ENCODE data around the gene SEMA4D. TPM values are rescaled to one million over a fixed set of nuclear protein-coding genes. Genes with fewer than 3 reads are reported as not detected.

The SEMA4D gene
- total RNA-seq, 1 donor from 2014 or later: 2.8 TPM

DNA sequence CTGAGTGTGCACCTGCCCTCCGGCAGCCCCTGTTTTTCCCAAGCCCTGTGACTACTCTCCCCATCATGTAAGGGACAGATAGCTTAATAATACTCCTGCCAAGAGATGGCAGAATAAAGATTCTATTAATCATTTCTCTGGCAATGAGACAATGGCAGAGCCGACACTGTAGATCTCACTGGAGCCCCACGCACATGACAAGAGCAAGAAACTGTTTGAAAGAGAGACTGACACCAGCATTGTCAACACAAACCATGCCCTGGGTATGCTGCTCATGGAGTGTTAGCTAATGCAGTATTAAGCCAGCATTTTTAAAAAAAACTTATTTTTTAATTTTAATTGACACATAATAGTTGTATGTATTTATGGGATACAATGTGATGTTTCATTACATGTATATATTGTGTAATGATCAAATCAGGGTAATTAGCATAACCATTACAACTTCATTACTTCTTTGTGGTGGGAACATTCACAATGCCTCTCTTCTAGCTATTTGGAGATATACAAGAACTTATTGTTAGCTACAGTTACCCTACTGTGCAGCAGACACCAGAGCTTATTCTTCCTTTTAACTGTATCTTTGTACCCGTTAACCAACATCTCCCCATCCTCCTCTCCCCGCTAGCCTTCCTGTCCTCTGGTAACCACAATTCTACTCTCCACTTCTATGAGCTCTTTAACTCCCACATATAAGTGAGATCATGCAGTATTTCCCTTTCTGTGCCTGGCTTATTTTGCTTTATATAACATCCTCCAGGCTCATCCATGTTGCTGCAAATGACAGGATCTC is 31.5 kb upstream of the SEMA4D start:
- DNase-seq (ENCODE audit: low read depth, low spot score): no peak

- no peak for DNase-seq (ENCODE audit: low read depth, low spot score)
Measured at GRCh38 chr9:89528540-89528939, 30.6 kb upstream of the SEMA4D start.

DNA sequence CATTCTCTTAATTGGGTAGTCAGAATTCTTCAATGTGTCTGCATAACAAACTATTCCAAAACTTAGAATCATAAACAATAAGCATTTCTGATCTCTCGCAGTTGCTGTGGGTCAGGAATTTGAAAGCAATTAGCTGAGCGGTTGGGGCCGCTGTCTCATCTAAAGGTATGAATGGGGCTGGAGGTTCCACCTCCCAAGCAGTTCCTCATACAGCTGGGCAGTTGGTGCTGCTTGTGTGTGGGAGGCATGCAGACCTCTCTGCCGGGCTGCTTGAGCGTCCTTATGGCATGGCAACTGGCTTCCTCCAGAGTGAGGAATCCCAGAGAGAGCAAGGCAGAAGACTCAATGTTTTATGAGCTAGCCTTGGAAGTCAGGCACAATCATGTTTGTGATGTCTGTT is 30.2 kb upstream of the SEMA4D start:
- DNase-seq (ENCODE audit: low read depth, low spot score): no peak

DNA sequence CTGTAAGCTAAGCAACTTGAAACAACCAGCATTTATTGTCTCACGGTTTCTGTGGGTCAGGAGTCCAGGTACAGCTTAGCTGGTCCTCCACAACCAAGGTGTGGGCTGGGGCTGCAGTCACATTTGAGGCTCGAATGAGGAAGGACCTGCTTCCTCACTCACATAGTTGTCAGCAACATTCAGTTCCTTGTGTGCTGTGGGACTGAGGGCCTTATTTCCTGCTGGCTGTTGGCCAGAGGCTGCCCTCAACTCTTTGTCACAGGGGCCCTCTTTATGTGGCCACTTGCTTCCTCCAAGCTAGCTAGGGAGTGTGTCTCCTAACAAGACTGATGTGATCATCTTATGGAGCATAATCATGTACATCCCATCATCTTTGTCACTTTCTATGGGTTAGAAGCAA is 29.2 kb upstream of the SEMA4D start:
- DNase-seq (ENCODE audit: low read depth, low spot score): no peak

DNA sequence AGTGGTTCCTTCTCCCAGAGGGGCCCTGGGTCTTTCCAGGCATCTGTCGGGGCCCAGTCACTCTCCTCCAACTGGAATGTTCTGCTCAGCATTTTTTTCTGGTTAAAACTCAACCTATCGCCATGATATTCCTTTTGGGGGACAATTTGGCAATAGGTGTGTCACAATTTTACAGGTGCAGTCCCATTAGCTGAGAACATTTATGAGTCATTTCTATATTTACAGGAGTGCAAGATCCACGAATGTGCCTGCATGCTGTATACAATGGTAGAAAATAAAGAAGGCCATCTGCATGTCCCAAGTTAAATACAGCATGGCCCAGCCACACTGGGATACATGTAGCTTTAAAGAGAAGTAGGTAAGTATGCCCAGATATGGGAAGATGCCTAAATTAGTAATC is 28.8 kb upstream of the SEMA4D start:
- DNase-seq (ENCODE audit: low read depth, low spot score): no peak

GRCh38 chr9:89525446-89526374 is 27.8 kb upstream of the SEMA4D start:
- DNase-seq (ENCODE audit: low read depth, low spot score): no peak

- no peak for DNase-seq (ENCODE audit: low read depth, low spot score)
Measured at GRCh38 chr9:89524963-89525362, 27.1 kb upstream of the SEMA4D start.

- DNase-seq (ENCODE audit: low read depth, low spot score): no peak
Measured at GRCh38 chr9:89523948-89524347, 26.0 kb upstream of the SEMA4D start.

GRCh38 chr9:89522959-89523285 is 25.0 kb upstream of the SEMA4D start:
- DNase-seq (ENCODE audit: low read depth, low spot score): no peak

DNA sequence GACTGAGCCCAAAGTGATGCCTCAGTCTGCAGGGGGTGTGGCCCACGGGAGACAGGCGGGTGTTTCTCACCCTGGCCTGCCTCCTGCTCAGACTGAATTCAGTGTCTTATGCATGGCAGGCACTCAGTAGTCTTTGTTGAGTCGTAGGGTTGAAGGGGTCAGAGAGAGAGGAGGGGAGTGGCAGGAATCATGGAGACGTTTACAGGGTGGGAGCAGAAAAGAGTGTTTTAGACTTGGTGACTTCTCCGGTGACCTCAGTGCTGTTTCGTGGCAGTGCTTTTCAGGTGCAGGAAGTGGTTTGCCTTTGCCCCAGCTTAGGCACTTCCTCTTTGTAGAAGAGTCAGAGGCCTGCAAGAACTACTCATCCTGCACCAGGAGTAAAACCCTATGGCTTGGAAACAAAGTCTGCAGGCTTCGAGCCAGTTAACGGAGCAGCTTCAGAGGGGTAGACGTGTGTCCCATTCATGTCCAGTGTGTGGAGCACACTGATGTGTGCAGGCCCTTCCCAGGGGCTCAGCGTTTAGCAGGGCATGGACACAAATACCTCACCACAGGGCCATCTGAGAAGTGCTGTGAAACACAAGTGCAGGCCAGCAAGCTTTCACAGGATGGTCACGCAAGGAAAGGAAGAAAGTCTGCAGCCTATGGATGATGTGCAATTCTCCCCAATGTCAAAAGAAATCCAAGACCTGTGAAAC is 24.5 kb upstream of the SEMA4D start:
- DNase-seq (ENCODE audit: low read depth, low spot score): no peak

DNA sequence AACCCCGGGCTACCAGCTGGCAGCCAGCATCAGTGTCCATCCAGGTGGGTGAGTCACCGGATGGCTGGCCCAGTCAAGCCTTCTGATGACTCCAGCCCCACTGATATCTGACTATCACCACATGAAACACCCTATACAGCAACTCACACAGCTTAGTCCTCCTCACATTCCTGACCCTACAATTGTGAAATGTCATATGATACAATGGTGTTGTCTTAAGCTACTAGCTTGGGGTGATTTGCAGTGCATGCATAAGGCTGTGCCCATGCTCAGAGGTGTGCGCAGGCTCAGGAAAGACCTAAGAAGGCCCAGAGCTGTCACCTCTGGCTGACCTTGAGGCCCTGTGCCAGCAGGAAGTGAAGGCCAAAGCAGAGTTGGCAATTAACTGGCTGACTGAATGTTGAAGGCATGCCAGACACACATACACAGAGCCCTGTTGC is 21.5 kb upstream of the SEMA4D start:
- peak; percentile 10 for DNase-seq (ENCODE audit: low read depth, low spot score)

DNA sequence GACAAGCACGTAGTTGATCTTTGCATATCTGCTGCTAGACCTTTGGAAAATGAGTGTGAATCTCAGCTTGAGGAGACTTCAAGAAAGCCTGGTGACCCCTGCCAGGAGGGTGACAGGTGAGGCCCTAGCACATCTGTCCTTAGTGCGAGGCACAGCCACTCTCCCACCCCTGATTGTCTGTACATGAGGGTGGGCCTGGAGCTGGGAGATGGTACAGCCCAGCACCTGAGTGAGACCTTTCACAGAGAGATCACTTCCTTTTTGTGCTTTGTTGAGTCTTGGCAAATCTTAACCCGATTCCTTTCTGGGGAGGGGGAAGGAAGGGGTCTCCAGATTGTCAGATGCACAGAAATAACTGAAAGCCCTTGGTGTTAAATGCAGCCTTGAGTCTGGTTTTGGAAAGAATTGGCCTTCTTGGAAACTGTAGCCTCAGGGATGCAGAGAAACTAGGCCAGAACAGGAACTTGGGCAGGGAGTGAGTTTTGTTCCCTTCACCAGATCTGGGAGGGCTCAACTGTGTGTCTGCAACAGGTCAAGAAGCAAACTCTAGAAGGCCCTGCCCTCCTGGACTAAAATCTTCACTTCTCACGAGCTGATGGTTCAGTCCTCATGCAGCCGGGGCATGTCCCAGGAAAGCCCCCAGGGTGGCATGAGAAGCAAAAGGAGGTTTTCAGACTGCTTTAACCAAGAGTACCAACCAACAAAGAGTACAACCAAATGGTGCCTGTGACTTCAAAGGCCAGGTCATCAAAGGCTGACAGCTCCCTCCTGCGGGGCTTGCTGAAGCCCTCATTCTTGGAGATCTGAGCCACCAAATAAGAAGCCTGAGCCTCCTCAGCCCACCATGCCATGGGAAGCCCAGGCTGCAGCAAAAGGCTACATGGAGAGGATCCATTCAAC is 20.8 kb upstream of the SEMA4D start:
- DNase-seq (ENCODE audit: low read depth, low spot score): no peak

- no peak for DNase-seq (ENCODE audit: low read depth, low spot score)
Measured at GRCh38 chr9:89515416-89515815, 17.5 kb upstream of the SEMA4D start.

- no peak for DNase-seq (ENCODE audit: low read depth, low spot score)
Measured at GRCh38 chr9:89514956-89515355, 17.0 kb upstream of the SEMA4D start.

DNA sequence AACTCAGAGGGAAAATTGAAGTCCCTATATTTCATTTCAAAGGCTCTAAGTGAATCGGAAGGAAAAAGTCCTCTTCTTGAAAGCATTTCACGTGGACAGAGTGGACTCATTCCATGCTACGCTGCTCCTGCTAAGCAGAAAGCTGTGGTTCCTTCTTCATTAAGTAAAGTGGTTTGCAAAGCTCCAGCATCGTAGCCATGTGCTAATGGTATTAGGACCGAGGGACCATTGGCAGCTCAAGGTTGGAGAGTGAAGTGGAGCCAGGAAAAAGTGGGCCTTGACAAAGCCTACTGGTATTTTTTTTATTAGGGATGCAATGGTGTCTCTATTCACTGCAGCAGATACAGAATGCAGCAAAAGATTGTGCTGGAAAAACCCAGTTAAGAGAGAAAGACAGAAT is 16.4 kb upstream of the SEMA4D start:
- no peak for DNase-seq (ENCODE audit: low read depth, low spot score)

GRCh38 chr9:89513837-89514236 is 15.9 kb upstream of the SEMA4D start:
- no peak for DNase-seq (ENCODE audit: low read depth, low spot score)

DNA sequence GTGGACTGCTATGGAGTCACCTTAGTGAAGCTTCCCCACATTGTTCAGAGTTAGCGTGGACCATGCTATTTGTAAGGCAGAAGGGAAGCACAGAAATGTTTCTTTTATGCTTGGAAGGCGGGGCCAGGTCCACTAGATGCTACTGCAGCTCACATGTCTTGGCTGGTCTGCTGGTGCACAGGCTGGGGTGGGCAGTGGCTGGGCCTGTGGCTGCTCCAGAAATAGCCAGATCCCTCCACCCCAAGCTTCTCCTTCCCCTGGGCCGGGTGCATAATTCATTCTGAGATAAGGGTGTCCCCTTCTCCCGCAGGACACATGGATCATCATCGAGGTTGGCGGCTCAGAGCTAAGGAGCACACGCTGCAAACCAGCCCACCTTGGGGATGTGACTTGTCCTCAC is 14.5 kb upstream of the SEMA4D start:
- no peak for DNase-seq (ENCODE audit: low read depth, low spot score)

DNA sequence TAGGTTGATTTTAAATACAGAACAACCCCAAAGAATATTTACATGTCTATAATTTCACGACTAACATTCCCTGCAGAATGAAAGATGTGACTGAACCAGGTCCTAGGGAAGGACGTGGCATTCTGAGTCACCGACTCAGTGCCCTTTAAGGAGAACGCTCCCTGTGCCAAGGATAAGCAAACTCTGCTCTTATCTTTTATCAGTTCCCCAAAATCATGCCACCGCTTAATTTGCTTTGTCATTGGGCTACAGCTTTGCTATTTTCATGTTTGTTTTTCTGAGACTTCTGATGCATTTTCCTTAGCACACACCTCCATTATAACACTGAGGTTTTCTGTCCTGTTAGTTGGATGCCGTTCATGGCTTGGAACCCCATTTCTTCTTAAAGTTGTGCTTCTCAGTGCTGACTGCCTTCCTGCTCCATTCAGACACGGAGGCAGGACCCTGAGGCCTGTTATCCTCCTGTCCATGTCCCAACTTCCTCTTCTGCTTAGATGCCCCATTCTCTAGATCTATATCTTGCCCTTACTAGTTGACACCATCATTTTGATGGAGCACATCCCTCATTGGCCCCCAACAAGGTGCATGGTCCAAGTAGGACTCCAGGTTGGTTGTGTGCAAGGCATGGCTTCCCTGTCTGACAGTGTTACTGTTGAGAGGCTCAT is 11.2 kb upstream of the SEMA4D start:
- DNase-seq (ENCODE audit: low read depth, low spot score): no peak

- DNase-seq (ENCODE audit: low read depth, low spot score): no peak
Measured at GRCh38 chr9:89505911-89506310, 8.0 kb upstream of the SEMA4D start.

- DNase-seq (ENCODE audit: low read depth, low spot score): no peak
Measured at GRCh38 chr9:89505048-89505447, 7.1 kb upstream of the SEMA4D start.

Measured in pulmonary artery endothelial cell (primary cell).